HepG2 (cell line): ENCODE measurements around the gene ADAMTS13. TPM values are rescaled to one million over a fixed set of nuclear protein-coding genes. Genes with fewer than 3 reads are reported as not detected.

Experiments used
- ZFYVE20 ChIP-seq: sonication (generic); formaldehyde crosslinking; IDR thresholded peaks from 2 replicates; pipeline ENCODE4 v1.8.0; 2023; ENCODE audit warnings: low read depth, mild to moderate bottlenecking, moderate library complexity, missing genetic modification reagents, borderline replicate concordance
- ZNF749 ChIP-seq: sonication (generic); formaldehyde crosslinking; IDR thresholded peaks from 2 replicates; pipeline ENCODE4 v1.8.0; 2022; ENCODE audit warnings: mild to moderate bottlenecking, missing genetic modification reagents, moderate library complexity, borderline replicate concordance
- polyA plus RNA-seq, 8 experiments: library from polyadenylated mRNA; depleted of rRNA in 3 of 8; stranded (reverse) in 7 of 8; unstranded in 1 of 8; fragments of >200 nt; fragmentation: Illumina TruSeq in 4 of 8; extraction: Trizol in 4 of 8; gene quantifications; 2 replicates each; pipeline versions ENCODE4 v1.2.1 to v1.2.3, GENCODE V29; 2011 to 2016; ENCODE audit warnings: low read depth in 4 of 8, missing spikeins in 1 of 8, mixed read lengths in 1 of 8; ENCODE audit not compliant: insufficient read depth in 1 of 8
- total RNA-seq, 5 experiments: library from RNA; depleted of rRNA; stranded (reverse); fragments of >200 nt; fragmentation: Illumina TruSeq; extraction: Trizol; gene quantifications; 2 replicates each; pipeline ENCODE4 v1.2.3, GENCODE V29; 2016; ENCODE audit warnings: low read depth in 1 of 5
- TF ChIP-seq, protein P1 (sequence below): sonication (generic); formaldehyde crosslinking; IDR thresholded peaks from 2 replicates; pipeline ENCODE4 v1.4.0; 2020; ENCODE audit warnings: mild to moderate bottlenecking, missing genetic modification reagents
- TF ChIP-seq, protein P2 (sequence below): sonication (generic); formaldehyde crosslinking; IDR thresholded peaks from 2 replicates; pipeline ENCODE4 v1.9.0; 2021; ENCODE audit warnings: missing genetic modification reagents, borderline replicate concordance
- TF ChIP-seq, protein P3 (sequence below): sonication (generic); formaldehyde crosslinking; IDR thresholded peaks from 2 replicates; pipeline ENCODE4 v1.5.1; 2020; ENCODE audit warnings: missing genetic modification reagents, mild to moderate bottlenecking, borderline replicate concordance

Gene ADAMTS13
- total and polyA plus RNA-seq, 2 of the 13 experiments (the other 11 are each of a cell fraction or from before 2014, with no cell fraction given) = 0.91 to 4.5 TPM

DNA sequence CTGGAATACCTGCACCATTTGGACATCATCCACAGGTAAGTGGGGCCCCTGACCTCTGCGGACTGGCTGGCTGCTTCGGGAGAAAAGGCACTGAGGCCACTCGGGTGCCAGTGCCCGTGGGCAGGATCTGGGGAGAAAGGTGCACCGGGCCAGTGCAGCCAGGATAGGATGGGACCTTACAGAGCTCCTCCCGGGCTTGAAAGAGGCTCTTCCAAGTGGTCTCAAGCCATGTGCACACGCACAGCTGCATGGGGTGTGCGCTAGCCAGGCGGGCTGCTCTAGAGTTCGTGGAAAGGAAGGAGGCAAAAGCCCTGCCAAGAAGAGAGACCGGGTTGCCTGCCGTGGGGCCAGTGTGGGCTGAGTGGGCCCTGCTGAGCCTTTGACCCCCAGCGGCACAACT, 32.6 kb upstream of the ADAMTS13 start (continued):
- TF ChIP-seq, protein P1, sequence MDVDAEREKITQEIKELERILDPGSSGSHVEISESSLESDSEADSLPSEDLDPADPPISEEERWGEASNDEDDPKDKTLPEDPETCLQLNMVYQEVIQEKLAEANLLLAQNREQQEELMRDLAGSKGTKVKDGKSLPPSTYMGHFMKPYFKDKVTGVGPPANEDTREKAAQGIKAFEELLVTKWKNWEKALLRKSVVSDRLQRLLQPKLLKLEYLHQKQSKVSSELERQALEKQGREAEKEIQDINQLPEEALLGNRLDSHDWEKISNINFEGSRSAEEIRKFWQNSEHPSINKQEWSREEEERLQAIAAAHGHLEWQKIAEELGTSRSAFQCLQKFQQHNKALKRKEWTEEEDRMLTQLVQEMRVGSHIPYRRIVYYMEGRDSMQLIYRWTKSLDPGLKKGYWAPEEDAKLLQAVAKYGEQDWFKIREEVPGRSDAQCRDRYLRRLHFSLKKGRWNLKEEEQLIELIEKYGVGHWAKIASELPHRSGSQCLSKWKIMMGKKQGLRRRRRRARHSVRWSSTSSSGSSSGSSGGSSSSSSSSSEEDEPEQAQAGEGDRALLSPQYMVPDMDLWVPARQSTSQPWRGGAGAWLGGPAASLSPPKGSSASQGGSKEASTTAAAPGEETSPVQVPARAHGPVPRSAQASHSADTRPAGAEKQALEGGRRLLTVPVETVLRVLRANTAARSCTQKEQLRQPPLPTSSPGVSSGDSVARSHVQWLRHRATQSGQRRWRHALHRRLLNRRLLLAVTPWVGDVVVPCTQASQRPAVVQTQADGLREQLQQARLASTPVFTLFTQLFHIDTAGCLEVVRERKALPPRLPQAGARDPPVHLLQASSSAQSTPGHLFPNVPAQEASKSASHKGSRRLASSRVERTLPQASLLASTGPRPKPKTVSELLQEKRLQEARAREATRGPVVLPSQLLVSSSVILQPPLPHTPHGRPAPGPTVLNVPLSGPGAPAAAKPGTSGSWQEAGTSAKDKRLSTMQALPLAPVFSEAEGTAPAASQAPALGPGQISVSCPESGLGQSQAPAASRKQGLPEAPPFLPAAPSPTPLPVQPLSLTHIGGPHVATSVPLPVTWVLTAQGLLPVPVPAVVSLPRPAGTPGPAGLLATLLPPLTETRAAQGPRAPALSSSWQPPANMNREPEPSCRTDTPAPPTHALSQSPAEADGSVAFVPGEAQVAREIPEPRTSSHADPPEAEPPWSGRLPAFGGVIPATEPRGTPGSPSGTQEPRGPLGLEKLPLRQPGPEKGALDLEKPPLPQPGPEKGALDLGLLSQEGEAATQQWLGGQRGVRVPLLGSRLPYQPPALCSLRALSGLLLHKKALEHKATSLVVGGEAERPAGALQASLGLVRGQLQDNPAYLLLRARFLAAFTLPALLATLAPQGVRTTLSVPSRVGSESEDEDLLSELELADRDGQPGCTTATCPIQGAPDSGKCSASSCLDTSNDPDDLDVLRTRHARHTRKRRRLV (CRISPR knock-in tag) = no peak
- TF ChIP-seq, protein P2, sequence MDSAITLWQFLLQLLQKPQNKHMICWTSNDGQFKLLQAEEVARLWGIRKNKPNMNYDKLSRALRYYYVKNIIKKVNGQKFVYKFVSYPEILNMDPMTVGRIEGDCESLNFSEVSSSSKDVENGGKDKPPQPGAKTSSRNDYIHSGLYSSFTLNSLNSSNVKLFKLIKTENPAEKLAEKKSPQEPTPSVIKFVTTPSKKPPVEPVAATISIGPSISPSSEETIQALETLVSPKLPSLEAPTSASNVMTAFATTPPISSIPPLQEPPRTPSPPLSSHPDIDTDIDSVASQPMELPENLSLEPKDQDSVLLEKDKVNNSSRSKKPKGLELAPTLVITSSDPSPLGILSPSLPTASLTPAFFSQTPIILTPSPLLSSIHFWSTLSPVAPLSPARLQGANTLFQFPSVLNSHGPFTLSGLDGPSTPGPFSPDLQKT (CRISPR knock-in tag) = no peak
- TF ChIP-seq, protein P3, sequence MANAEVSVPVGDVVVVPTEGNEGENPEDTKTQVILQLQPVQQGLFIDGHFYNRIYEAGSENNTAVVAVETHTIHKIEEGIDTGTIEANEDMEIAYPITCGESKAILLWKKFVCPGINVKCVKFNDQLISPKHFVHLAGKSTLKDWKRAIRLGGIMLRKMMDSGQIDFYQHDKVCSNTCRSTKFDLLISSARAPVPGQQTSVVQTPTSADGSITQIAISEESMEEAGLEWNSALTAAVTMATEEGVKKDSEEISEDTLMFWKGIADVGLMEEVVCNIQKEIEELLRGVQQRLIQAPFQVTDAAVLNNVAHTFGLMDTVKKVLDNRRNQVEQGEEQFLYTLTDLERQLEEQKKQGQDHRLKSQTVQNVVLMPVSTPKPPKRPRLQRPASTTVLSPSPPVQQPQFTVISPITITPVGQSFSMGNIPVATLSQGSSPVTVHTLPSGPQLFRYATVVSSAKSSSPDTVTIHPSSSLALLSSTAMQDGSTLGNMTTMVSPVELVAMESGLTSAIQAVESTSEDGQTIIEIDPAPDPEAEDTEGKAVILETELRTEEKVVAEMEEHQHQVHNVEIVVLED (CRISPR knock-in tag) = no peak
- TF ChIP-seq ZNF749 = no peak
- TF ChIP-seq ZFYVE20 (CRISPR knock-in tag) = no peak
